OCI-LY7 (cell line): ENCODE measurements around the gene SPATS2L.

Experiments
- EZH2phosphoT487 ChIP-seq: fragments of 200-600 bp; sonication (generic); IDR thresholded peaks from 2 replicates; pipeline ENCODE4 v1.6.1; 2018; ENCODE audit warnings: low read depth, borderline replicate concordance, mild to moderate bottlenecking, mixed run types, antibody characterized with exemption, low read length, moderate library complexity, mixed read lengths
- TF ChIP-seq, protein P1 (sequence below): fragments of 200-600 bp; sonication (generic); conservative IDR thresholded peaks from 2 replicates; pipeline ENCODE4 v1.5.1; 2014; ENCODE audit warnings: mild to moderate bottlenecking, antibody characterized with exemption, low read length, moderate library complexity, mixed read lengths

DNA sequence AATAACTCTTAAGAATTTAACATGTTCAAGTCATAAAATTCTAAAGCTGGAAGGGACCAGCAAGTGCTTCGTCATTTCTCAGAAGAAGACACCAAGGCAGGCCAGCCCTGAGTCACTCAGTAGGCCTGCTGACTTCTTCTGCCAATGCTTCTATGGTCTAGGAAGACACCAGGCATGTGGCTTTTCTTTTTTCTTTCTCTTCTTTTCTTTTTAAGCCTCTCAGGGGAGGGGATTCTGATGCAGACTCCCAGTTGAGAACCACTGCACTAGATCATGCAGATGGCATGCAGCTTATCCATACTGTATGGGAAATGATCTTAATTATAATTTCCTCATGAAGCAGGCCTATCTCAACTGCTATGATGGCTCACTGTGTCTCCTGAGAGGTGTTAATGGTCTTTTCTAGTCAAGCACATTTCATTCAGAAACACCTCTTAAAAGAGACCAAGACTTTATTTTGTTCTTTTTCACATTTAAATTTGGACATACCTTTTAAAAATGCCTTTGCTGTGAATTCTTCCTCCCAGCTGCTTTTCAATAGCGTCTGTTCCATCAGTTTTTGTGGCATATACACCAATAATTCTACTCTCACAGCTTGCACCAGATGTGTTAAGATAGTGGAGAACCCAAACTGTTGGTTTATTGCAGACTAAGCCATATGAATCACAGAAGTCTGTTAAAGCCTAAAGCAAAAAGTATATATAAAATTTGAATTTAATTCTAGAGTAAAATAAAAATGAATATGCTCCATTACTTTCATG lies 192.1 kb downstream of the SPATS2L start:
- TF ChIP-seq, protein P1, sequence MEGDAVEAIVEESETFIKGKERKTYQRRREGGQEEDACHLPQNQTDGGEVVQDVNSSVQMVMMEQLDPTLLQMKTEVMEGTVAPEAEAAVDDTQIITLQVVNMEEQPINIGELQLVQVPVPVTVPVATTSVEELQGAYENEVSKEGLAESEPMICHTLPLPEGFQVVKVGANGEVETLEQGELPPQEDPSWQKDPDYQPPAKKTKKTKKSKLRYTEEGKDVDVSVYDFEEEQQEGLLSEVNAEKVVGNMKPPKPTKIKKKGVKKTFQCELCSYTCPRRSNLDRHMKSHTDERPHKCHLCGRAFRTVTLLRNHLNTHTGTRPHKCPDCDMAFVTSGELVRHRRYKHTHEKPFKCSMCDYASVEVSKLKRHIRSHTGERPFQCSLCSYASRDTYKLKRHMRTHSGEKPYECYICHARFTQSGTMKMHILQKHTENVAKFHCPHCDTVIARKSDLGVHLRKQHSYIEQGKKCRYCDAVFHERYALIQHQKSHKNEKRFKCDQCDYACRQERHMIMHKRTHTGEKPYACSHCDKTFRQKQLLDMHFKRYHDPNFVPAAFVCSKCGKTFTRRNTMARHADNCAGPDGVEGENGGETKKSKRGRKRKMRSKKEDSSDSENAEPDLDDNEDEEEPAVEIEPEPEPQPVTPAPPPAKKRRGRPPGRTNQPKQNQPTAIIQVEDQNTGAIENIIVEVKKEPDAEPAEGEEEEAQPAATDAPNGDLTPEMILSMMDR, result no peak
- no peak for TF ChIP-seq EZH2phosphoT487
